ENCODE results near the gene MYD88. TPM values are rescaled to one million over a fixed set of nuclear protein-coding genes. Genes with fewer than 3 reads are reported as not detected.
A peak's percentile ranks its signal among the peaks of the same experiment; 100 is the strongest.

MYD88 gene
- total RNA-seq, 2 donors from 2014 or later, result 23.5 to 41.2 TPM

DNA sequence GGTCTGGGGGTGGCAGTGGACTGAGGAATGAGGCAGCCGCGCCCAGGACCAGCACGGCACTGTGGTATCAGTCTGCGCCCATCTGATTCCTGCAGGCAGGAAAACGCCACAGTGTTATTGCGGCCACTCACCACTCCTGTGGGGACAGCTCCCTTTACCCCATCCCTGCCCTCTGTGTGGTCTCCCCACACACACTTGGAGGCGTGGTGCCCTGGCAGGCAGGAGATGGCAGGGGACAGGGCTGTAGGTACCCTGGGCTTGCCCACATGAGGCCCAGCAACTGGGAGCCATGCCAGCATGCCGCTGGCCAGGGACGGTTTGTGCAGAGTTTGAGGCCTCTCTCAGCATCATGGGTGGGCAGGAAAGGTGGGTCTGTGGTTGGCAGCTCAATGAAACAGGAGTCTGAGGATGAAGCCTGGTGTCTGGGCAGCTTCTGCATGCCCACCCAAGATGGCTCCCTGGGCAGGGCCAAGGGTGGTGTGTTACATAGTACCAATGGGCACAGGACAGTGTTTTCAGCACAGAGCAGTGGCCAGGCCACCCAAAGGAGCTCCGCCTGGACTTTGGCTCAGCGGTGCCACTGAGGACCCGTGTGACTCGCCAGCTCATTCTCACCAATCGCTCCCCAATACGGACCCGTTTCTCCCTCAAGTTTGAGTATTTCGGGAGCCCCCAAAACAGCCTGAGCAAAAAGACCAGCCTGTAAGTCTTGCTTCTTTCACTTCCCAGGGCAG lies 28.7 kb upstream of the MYD88 start:
- H3K27ac Mint-ChIP-seq, result no peak overlapping the region
- DNase-seq (ENCODE audit: low spot score in 2 of 2) (no peak), ATAC-seq (no peak)
- peaks cover 7 to 8% of the 10 kb centered on the region in 2 donors for H3K9me3 Mint-ChIP-seq
- H3K36me3 Mint-ChIP-seq, result peaks cover 0 to 8% of the 10 kb centered on the region in 2 donors

DNA sequence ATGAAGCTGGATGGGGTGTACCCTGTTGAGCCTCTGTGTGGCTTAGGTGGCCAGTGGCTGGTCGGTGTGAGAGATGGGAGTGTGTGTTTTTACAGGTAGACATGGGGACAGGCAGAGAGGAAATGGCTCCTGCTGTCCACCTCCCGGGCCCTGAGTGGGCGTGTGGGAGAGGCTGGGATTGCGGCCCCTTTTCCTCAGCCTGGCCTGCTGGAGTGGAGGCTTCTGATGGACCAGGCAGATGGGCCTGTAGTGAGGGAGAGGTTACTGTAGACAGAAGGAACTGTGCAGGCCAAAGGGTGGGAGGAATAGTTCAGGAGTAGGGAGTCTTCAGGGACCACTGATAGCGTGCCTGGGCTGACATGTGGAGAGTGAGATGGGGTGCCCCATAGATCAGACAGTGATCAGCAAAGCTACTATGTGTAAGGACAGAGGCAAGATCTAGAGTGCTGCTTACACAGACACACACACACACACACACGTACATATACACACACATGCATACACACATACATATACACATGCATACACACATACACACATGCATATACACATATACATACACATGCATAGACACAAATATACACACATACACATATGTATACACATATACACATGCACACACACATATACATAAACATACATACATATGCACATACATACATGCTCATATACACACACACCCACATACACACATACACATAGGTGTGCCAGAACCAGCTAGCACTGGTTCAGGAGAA lies 28.0 kb upstream of the MYD88 start:
- ATAC-seq, result no peak
- Mint-ChIP-seq H3K9me3 (peaks cover 4 to 5% of the 10 kb centered on the region in 2 donors), H3K36me3 (peaks cover 0 to 4% of the 10 kb centered on the region in 2 donors), H3K27ac (peak overlapping the region in 1 of 2 donors; percentile 44)
- DNase-seq (ENCODE audit: low spot score in 2 of 2), result peak in 1 of 2 donors; percentile 34

DNA sequence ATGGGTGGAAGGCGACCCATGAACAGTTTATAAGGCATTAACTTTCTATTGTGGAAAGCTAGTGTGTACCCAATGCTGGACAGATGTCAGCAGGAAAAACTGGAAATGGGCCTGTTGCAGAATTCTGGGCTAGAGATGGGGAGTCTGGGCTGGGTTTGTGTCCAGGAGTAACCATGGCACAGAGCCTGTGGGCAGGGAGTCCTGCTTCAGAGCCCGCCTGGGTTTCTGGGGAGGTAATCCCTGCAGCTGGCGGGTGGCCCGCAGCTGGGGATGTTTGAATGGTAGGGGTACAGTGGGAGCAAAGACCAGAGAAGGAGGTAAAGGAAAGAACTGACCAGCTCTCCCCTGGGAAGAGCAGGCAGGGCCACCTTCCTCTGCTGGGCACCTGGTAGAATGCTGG lies 27.3 kb upstream of the MYD88 start:
- Mint-ChIP-seq H3K27ac (no peak overlapping the region), H3K36me3 (no peaks in the 10 kb centered on the region), H3K9me3 (no peaks in the 10 kb centered on the region)
- ATAC-seq (no peak), DNase-seq (ENCODE audit: low spot score in 2 of 2) (peak in 1 of 2 donors; percentile 25)

DNA sequence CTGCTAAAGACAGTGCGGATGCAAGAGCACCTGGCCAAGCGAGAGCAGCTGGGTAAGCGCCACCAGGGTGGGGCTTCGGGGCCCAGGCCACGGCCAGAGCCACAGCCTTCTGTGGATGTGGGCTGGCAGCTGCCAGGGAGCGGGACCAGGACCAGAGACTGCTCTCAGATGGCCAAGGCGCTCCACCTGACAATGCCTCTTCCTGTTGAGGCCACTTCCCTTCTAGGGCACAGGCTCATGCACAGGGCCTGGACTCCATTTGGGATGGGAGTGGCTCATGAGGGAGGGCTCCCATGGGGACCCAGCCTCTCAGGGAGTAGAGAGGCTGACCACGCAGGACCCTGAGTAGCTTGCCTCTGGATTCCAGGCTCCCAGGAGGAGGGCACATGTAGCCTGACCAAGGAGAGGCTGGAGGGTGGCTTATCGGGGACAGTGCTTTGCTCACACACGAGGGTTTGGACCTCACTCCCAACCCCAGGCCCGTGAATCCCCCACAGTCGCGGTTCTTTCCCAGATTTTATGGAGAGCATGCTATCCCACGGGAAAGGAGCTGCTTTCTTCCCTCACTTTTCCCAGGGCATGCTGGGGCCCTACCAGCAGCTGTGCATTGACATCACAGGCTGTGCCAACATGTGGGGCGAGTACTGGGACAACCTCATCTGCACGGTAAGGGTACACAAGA lies 26.6 kb upstream of the MYD88 start:
- ATAC-seq (no peak), DNase-seq (ENCODE audit: low spot score in 2 of 2) (peak in 1 of 2 donors; percentile 53)
- no peaks in the 10 kb centered on the region for H3K36me3 Mint-ChIP-seq
- H3K9me3 Mint-ChIP-seq, result no peaks in the 10 kb centered on the region
- H3K27ac Mint-ChIP-seq, result no peak overlapping the region

DNA sequence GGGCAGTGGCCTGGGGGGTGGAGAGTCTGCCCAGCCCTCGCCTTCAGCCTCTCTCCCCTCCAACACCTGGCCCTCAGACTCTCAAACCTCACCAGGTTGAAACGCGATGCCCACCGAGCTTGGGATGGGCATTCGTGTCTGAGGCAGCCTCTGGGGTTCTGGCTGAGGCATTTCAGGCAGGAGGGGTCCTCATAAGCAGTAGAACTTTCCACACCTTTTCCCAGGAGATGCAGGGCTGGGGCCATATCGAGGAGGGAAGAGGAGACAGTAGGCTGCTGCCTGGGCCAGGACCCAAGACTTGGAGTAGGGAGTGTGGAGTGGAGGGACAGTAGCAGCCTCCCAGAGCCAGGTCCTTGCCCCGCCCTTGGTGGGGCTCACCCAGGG lies 26.1 kb upstream of the MYD88 start:
- no peaks in the 10 kb centered on the region for H3K36me3 Mint-ChIP-seq
- no peaks in the 10 kb centered on the region for H3K9me3 Mint-ChIP-seq
- DNase-seq (ENCODE audit: low spot score in 2 of 2), result peak in 1 of 2 donors; percentile 45
- H3K27ac Mint-ChIP-seq, result peak overlapping the region in 1 of 2 donors; percentile 88
- ATAC-seq, result no peak

DNA sequence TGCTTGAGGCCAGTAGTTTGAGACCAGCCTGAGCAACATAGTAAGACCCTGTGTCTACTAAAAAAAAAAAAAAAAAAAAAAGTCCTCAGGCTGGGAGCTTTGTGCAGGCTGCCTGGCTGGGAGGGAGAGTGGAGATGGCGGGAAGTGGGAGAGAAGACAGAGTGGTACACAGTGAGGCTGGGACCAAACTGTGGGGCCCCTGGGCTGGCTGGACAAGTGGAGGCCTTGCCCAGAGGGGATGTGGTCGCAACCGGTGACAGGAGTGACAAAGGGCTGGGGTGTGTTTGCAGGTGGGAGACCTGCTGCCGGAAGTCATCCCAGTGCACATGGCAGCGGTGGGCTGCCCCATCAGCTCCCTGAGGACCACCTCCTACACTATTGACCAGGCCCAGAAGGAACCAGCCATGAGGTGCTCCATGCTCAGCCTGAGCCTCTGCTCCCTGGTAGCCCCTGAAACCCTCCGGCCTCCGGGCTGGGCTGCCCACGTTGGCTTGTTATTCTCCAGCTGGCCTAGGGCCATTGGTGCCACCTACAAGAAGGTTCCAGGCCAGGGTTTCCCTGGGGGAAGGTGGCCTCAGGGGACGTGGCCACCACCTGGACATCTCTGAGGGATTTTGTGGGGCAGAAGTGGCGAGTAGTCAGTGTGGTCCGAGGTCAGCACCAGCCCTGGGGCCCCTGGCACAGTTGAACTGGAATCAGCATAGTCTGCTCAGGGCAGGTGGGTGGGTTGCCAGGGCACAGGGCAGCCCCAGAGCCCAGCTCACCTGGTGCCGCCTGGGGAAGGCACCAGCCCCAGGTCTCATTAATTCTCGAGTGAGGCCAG lies 24.2 kb upstream of the MYD88 start:
- Mint-ChIP-seq H3K36me3 (no peaks in the 10 kb centered on the region), H3K9me3 (no peaks in the 10 kb centered on the region), H3K27ac (no peak overlapping the region)
- no peak for ATAC-seq
- DNase-seq (ENCODE audit: low spot score in 2 of 2), result peak in 1 of 2 donors; percentile 52

DNA sequence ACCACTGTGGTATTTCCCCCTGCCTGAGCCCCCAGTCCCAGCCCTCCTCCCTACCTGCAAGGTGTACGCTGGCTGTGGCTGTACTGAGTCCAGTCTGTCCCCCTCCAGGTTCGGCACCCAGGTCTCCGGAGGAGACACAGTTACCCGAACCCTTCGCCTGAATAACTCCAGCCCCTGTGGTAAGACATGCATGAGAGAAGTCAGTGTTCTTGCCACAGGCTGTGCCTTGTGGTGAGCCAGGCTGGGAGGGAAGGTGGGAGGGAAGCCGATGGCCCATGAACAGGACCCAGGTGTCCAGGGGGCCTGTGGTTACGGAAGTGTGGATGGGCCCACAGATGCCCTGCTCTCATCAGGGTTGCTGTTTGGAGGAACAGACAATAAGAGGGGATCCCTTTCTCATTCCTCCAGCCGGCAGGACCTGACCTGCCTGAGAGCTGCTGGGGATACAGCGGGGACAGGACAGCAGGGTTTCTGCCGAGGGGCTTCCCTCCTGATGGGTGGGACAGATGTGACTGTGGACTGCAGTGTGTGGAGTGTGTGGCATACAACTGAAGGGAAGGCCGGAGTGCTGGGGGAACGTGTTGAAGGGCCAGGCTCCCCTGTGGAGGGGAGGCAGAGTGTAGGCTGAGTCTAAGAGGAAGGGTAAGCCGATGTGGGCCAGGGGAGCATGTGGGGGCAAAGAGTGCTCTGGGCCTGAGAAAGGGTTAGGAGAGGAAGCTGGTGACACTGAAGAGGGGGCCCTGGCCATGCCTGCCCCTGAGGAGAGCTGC lies 23.4 kb upstream of the MYD88 start:
- peak overlapping the region in 1 of 2 donors; percentile 8 for H3K27ac Mint-ChIP-seq
- H3K9me3 Mint-ChIP-seq, result no peaks in the 10 kb centered on the region
- DNase-seq (ENCODE audit: low spot score in 2 of 2) (peak in 1 of 2 donors; percentile 38), ATAC-seq (no peak)
- H3K36me3 Mint-ChIP-seq, result no peaks in the 10 kb centered on the region

DNA sequence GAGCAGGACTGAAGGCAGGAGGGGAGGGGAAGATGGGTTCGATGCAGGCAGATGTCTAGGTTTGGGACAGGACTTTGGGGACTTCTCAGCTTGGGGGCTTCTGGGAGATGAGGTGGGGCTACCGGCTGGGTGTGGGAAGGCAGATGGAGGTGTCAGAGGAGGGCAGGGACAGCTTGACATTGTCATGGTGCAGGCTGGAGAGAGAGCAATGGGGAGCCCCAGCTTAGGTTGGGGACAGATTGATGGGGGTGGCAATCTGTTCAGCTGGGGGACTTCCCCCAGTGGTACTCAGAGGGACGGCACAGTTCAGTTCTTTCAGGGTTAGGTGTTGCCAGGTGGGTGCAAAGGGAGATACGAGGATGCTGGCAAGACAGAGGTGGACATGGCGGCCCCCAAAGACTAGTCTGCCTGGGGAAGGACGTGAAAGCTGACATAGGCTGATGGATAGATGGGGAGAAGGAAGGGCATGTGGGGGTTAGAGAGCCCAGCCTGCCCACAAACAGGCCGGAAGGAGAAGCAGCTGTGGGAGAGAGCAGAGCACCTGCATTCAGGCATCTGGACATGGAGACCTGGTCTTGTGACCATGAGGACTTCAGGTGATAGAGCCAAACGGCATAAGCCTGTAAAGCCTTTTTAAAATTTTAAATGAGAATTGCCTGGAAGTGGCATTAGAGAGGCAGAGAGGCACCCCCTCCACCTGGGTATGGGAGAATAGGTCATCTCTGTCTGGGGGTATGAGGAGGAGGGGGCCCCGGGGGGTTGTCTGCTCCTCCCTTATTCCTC lies 22.6 kb upstream of the MYD88 start:
- peak overlapping the region; percentile 8 to 18 for H3K27ac Mint-ChIP-seq
- DNase-seq (ENCODE audit: low spot score in 2 of 2), result peak in 1 of 2 donors; percentile 50
- ATAC-seq, result no peak

DNA sequence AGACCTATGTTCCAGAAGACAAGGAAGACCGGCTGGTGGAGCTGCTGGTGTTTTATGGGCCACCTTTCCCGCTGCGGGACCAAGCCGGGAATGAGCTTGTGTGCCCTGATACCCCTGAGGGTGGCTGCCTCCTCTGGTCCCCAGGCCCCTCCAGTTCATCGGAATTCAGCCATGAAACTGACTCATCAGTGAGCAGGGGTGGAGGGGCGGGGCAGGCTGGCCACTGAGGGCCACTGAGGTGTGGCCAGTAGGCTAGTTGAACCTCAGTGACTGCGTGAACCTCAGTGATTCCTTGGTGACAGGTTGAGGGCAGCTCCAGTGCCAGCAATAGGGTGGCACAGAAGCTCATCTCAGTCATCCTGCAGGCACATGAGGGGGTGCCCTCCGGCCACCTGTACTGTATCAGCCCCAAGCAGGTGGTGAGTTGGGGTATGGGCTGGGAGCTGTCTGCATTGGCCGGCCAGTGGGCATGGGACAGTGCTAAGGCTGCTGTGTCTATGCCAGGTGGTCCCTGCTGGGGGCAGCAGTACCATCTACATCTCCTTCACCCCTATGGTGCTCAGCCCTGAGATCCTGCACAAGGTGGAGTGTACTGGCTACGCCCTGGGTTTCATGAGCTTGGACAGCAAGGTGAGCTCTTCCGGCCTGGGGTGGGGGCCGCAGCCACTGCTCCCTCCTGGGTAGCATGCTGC lies 21.8 kb upstream of the MYD88 start:
- DNase-seq (ENCODE audit: low spot score in 2 of 2) (peak in 1 of 2 donors; percentile 47), ATAC-seq (peak in 1 of 2 donors; percentile 12)
- H3K27ac Mint-ChIP-seq, result no peak overlapping the region
- no peaks in the 10 kb centered on the region for H3K9me3 Mint-ChIP-seq
- H3K36me3 Mint-ChIP-seq, result no peaks in the 10 kb centered on the region

More for the DNA sequence above, 22.6 kb upstream of the MYD88 start:
- no peaks in the 10 kb centered on the region for H3K36me3 Mint-ChIP-seq
- no peaks in the 10 kb centered on the region for H3K9me3 Mint-ChIP-seq

DNA sequence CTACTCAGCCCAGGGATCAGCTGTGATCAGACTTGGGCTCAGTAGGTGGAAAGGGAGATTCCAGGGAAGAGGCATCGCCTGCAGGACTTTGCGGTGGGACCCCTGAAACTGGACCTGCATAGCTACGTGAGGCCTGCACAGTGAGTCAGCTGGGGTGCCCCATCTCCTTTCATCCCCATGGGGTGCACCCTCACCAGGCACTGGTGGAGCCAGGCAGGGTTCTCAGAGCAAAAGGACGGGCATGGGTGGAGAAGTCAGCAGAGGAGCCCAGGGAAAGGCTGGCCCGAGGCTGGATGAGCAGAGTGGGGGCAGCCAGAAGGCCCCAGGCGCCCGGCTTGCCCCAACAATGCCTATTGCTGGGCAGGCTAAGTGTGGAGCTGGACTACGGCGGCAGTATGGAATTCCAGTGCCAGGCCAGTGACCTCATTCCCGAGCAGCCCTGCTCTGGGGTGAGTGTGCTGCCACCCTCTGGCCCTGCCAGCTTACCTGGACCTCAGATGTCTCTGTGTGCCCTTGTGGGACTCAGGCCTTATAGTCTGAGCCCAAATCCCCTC lies 21.2 kb upstream of the MYD88 start:
- DNase-seq (ENCODE audit: low spot score in 2 of 2) (peak in 1 of 2 donors; percentile 54), ATAC-seq (no peak)
- H3K9me3 Mint-ChIP-seq, result no peaks in the 10 kb centered on the region
- no peak overlapping the region for H3K27ac Mint-ChIP-seq
- H3K36me3 Mint-ChIP-seq, result no peaks in the 10 kb centered on the region

DNA sequence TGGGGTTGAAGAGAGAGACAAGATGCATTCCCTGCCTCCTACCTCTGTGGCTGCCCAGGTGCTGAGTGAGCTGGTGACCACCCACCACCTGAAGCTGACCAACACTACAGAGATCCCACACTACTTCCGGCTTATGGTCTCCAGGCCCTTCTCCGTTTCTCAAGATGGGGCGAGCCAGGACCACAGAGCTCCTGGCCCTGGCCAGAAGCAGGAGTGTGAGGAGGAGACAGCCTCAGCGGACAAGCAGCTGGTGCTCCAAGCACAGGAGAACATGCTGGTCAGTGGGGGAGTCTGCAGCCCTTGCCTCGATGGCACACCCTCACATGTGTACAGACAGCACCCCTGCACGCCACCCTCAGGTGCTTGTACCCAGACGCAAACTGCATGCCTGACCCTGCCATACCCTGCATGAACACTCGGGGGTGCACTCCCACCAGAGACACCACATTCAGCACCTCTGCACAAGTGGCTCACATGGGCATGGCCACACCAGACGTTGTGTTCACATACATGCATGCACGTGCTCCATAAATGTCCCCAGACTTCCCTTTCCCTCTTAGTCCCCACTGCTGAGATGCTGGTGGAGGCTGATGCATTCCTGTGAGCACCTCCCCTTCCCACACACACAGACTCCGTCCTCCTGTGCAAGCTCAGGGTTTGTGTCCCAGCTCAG lies 20.6 kb upstream of the MYD88 start:
- ATAC-seq (peak; percentile 67 to 79), DNase-seq (ENCODE audit: low spot score in 2 of 2) (peak; percentile 65 to 77)
- peak overlapping the region in 1 of 2 donors; percentile 33 for H3K27ac Mint-ChIP-seq

DNA sequence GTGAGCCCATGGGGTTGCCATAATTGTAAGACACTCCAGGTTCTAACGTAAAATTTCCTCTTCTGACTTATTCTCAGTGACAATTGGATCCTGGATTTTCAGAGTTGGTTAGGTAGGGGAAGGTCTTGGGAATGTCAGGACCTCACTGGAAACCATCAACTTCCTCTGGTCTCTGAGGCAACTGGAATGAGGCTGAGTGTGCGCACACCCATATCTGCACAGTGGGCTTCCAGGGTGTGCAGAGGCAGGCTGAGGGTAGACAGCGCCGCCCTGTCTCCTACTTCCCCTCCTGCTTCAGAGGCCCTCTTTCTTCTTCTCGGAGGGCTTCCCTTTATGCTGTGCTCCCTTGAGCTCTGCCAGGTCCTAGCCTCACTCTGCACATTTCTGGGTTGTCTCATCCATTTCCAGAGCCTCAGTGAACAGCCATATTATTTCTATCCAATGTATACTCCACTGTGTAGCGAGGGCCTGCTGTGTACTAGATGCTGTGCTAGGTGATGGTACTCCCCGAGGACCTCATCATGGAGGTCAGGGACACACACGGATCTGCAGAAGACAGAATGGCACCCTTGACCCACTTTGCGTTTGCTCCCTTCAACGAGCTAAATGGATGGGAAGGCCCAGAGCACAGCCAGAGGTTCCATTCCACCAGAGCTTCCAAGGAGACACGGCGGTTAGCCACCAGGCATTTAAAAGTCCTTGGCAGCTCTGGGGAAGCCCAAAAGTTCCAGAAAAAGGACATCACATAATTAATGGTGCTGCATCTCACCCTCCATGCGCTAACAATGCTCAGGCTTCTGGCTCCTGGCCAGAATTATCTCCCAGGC lies 19.8 kb upstream of the MYD88 start:
- H3K27ac Mint-ChIP-seq, result peak overlapping the region; percentile 33 to 57
- no peaks in the 10 kb centered on the region for H3K9me3 Mint-ChIP-seq
- peak in 1 of 2 donors; percentile 52 for DNase-seq (ENCODE audit: low spot score in 2 of 2)
- H3K36me3 Mint-ChIP-seq, result no peaks in the 10 kb centered on the region
- no peak for ATAC-seq

More for the DNA sequence above, 20.6 kb upstream of the MYD88 start:
- Mint-ChIP-seq H3K9me3 (no peaks in the 10 kb centered on the region), H3K36me3 (no peaks in the 10 kb centered on the region)

DNA sequence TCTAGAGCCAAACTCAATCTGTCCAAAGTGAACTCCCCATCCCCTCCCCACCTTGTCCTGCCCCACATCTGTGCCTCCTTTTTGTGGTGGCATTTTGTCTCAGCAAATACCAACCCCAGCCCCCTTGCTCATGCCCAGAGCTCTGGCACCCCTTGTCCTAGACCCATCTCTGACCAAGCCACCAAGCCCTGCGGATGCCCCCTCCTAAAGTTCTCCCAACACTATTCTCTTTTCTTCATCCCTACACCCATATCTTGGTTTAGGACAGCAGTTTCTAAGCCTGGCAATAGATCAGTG lies 19.3 kb upstream of the MYD88 start:
- Mint-ChIP-seq H3K36me3 (no peaks in the 10 kb centered on the region), H3K27ac (peak overlapping the region; percentile 33 to 45), H3K9me3 (no peaks in the 10 kb centered on the region)
- no peak for ATAC-seq
- DNase-seq (ENCODE audit: low spot score in 2 of 2), result no peak
